Lower lobe of right lung (tissue), 2 donors: ENCODE data around the gene DENND4B. TPM values are rescaled to one million over a fixed set of nuclear protein-coding genes. Genes with fewer than 3 reads are reported as not detected.
A peak's percentile ranks its signal among the peaks of the same experiment; 100 is the strongest.

Experiments
- ATAC-seq, 2 donors: fragments of 200-7000 bp; cut with Tn5 transposase; one replicate each; pipeline ENCODE4 v1.9.1; 2020 to 2022; ENCODE audit warnings: mild to moderate bottlenecking in 2 of 2, moderate library complexity in 2 of 2
- DNase-seq: peaks from one replicate; pipeline ENCODE4 v3.0.0-alpha.2; 2020
- H3K27ac ChIP-seq: fragments of 200-600 bp; one replicate; pipeline ENCODE4 v1.8.0; 2022
- H3K27me3 ChIP-seq: fragments of 200-600 bp; one replicate; pipeline ENCODE4 v1.8.0; 2022; ENCODE audit warnings: low read depth
- H3K36me3 ChIP-seq: fragments of 200-600 bp; one replicate; pipeline ENCODE4 v1.8.0; 2022; ENCODE audit warnings: mild to moderate bottlenecking
- H3K4me1 ChIP-seq: fragments of 200-600 bp; one replicate; pipeline ENCODE4 v1.8.0; 2022
- H3K4me3 ChIP-seq: fragments of 200-600 bp; one replicate; pipeline ENCODE4 v1.8.0; 2022; ENCODE audit warnings: mild to moderate bottlenecking
- H3K9me3 ChIP-seq: fragments of 200-600 bp; one replicate; pipeline ENCODE4 v1.8.0; 2022
- intact Hi-C: fragments of 100-400 bp; cut with DNase I; formaldehyde crosslinking; loops from one replicate; pipeline ENCODE4 v1.11.0; 2022
- total RNA-seq: library from RNA; stranded (reverse); fragmentation: NEBNext Ultra II Directional; extraction: Animal tissue kit (Norgen Biotek cat#: 25700); gene quantifications from one replicate; pipeline ENCODE4 v1.2.1, GENCODE V29; 2021
- TF ChIP-seq, protein P1 (sequence below): fragments of 200-600 bp; IDR thresholded peaks from one replicate; pipeline ENCODE4 v1.8.0; 2022; ENCODE audit warnings: antibody characterized with exemption, mild to moderate bottlenecking
- donor health status: DM: no; HTN: yes; CAD: no; lungs with severe emphysema.

Gene DENND4B
- total RNA-seq, 1 donor from 2014 or later: 95.4 TPM

DNA sequence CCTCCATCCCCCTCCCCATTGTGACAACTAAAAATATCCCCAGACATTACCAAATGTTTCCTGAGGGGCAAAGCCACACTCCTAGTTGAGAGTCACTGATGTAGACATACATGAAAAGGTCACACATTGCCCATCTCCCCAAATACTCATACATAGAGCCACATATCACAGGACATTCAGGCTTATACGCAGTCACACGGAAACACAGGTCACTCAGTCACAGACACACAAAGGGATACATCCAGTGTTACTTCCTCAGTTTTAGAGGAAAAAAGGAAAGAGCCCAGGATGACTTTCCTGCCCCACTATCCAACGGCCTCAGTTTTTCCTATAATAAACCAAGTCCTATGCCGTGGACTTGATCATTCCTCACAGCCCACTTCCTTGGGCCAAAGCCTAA lies 14.9 kb upstream of the DENND4B start:
- TF ChIP-seq, protein P1, sequence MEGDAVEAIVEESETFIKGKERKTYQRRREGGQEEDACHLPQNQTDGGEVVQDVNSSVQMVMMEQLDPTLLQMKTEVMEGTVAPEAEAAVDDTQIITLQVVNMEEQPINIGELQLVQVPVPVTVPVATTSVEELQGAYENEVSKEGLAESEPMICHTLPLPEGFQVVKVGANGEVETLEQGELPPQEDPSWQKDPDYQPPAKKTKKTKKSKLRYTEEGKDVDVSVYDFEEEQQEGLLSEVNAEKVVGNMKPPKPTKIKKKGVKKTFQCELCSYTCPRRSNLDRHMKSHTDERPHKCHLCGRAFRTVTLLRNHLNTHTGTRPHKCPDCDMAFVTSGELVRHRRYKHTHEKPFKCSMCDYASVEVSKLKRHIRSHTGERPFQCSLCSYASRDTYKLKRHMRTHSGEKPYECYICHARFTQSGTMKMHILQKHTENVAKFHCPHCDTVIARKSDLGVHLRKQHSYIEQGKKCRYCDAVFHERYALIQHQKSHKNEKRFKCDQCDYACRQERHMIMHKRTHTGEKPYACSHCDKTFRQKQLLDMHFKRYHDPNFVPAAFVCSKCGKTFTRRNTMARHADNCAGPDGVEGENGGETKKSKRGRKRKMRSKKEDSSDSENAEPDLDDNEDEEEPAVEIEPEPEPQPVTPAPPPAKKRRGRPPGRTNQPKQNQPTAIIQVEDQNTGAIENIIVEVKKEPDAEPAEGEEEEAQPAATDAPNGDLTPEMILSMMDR: no peak
- ATAC-seq (no peak), DNase-seq (no peak)
- Histone ChIP-seq H3K36me3 (peaks cover 28% of the 10 kb centered on the region), H3K4me1 (peaks cover 73% of the 10 kb centered on the region), H3K27ac (peak overlapping the region; percentile 96), H3K4me3 (peak overlapping the region; percentile 81), H3K9me3 (no peaks in the 10 kb centered on the region), H3K27me3 (no peaks in the 10 kb centered on the region)
- intact Hi-C loops: no loop called here

DNA sequence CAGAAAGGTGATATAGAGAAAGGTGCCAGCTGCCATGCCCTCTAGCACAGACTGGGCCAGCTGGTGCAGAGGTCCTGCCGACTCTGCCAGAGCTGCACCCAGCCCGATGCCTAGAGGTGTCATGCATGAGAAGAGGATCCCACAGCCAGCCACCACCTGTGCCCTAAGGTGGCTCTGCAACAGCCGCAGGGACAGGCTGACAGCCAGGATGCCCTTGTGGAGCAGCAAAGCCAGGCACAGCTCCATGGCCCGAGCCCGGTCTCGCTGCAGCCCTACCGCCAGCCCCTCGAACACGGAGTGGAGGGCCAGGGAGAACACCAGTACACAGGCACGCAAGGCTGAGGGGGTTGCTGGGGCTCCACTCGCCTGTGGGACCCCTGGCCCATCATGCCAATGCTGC lies 13.7 kb upstream of the DENND4B start:
- no peak for DNase-seq
- intact Hi-C loops: no loop called here

DNA sequence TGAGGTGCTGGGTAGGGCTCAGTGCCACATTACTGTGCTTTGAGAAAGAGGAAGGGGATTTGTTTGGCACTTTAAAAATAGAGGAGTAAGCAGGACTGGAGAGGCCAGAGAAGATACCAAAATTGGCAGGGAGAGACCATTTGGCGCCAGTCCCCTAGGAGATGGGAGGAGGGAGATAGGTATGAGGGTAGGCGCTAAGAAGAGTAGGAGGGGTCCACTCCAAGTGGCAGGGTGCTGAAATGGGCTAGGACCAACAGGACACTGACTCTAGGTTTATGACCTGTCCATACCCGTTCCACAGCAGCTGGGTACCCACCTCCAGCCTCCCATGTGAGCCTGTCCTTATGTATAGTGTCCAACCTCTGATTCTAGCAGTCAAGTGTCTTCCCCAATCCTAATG lies 12.9 kb upstream of the DENND4B start:
- Histone ChIP-seq H3K4me3 (peak overlapping the region; percentile 95), H3K36me3 (peaks cover 33% of the 10 kb centered on the region), H3K4me1 (peaks cover 68% of the 10 kb centered on the region), H3K9me3 (no peaks in the 10 kb centered on the region), H3K27ac (peak overlapping the region; percentile 58), H3K27me3 (no peaks in the 10 kb centered on the region)
- intact Hi-C loops: no loop called here
- TF ChIP-seq, protein P1: no peak
- DNase-seq (no peak), ATAC-seq (no peak)

More for the DNA sequence above, 13.7 kb upstream of the DENND4B start:
- Histone ChIP-seq H3K9me3 (no peaks in the 10 kb centered on the region), H3K4me1 (peaks cover 71% of the 10 kb centered on the region), H3K27me3 (no peaks in the 10 kb centered on the region), H3K27ac (peak overlapping the region; percentile 58), H3K36me3 (peaks cover 28% of the 10 kb centered on the region), H3K4me3 (no peak overlapping the region)
- TF ChIP-seq, protein P1: no peak
- no peak for ATAC-seq

DNA sequence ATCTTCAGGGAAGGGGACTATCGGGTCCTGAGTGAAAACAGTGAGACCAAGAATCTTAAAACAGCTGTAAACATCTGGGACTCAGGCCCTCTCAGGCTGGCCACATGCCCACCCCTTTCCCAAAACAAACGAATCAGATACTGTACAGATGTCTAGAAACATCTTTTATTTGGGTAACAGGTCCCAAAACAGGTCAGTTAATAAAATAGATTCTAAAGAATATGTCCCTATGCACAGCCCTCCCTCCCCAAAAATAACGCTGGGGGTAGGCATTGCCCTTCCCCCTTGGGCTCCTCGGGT lies 12.4 kb upstream of the DENND4B start:
- ATAC-seq: no peak
- TF ChIP-seq, protein P1: no peak
- intact Hi-C loops: no loop called here
- peak overlapping the region; percentile 58 for H3K27ac ChIP-seq
- DNase-seq: no peak
- H3K27me3 ChIP-seq: no peaks in the 10 kb centered on the region
- no peaks in the 10 kb centered on the region for H3K9me3 ChIP-seq
- H3K36me3 ChIP-seq: peaks cover 38% of the 10 kb centered on the region
- H3K4me1 ChIP-seq: peaks cover 67% of the 10 kb centered on the region
- H3K4me3 ChIP-seq: peak overlapping the region; percentile 95

GRCh38 chr1:153958111-153958960 lies 11.8 kb upstream of the DENND4B start, which contains the start of gene CRTC2:
TSS of gene CRTC2 (minus strand) at chr1:153958612. CDS start at chr1:153958497, 115 bp downstream.
- Histone ChIP-seq H3K4me1 (peaks cover 67% of the 10 kb centered on the region), H3K27me3 (no peaks in the 10 kb centered on the region), H3K4me3 (peak within 1 kb of the TSS; percentile 95), H3K9me3 (no peaks in the 10 kb centered on the region), H3K27ac (peak within 1 kb of the TSS; percentile 92), H3K36me3 (peaks cover 44% of the 10 kb centered on the region)
- intact Hi-C loops: no loop called here
- DNase-seq (peak; percentile 100), ATAC-seq (peak; percentile 93 to 95)
- TF ChIP-seq, protein P1: no peak
